ENCODE measurements around the gene ZNF487.
A peak's percentile ranks its signal among the peaks of the same experiment; 100 is the strongest.
"Not testable (repeated sequence)": the region's sequence is repeated elsewhere in the genome, so short reads cannot be mapped to it uniquely, and the experiment has no call there.

ZNF487 gene

DNA sequence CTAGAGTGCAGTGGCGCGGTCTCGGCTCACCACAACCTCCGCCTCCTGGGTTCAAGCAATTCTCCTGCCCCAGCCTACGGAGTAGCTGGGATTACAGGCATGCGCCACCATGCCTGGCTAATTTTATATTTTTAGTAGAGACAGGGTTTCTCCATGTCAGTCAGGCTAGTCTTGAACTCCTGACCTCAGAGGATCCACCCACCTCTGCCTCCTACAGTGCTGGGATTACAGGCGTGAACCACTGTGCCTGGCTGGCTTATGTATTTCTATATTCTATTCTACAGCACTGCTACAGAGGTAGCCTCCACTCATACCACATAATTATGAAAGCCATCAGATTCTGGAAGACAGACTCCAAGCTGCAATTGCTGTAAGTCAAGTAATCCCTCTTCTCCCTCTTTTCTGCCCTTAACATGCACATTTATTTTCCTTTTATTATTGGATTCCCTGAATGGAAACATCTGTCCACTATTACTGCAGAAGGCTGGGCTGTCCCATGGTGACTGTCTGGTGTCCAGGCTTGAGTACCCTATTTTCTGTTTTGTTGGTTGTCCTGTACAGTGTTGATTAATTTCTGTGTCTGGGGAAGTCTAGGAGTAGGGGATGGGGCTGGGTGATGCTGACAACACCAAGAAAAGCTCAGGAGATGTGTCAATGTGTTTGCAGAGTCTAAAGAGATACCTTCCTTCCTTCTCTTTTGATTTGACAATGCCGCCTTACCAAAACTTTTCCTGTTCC, 5.8 kb upstream of the ZNF487 start:
- no peaks in the 10 kb centered on the region for H3K9me3 ChIP-seq (ENCODE audit: control insufficient read depth in 5 of 5, low read length in 5 of 5)
- no peak overlapping the region for H3K4me3 ChIP-seq (ENCODE audit: low read depth in 1 of 5, low read length in 5 of 5)
- H3K9ac ChIP-seq (ENCODE audit: low read length in 5 of 5) = no peak overlapping the region
- no peaks in the 10 kb centered on the region for H3K27me3 ChIP-seq (ENCODE audit: control insufficient read depth in 5 of 5, insufficient read depth in 4 of 5, low read length in 5 of 5)
- H3K36me3 ChIP-seq (ENCODE audit: control insufficient read depth in 5 of 5, insufficient read depth in 5 of 5, low read length in 5 of 5) = no peaks in the 10 kb centered on the region
- H3K27ac ChIP-seq (ENCODE audit: low read depth, low read length) = no peak overlapping the region
- peaks cover 0 to 4% (median 1%) of the 10 kb centered on the region in 5 donors for H3K4me1 ChIP-seq (ENCODE audit: control insufficient read depth in 5 of 5, insufficient read depth in 5 of 5, low read length in 5 of 5)

- H3K4me3 ChIP-seq (ENCODE audit: low read depth in 1 of 5, low read length in 5 of 5) = peak overlapping the region; percentile 86 to 99 (median 92)
- peak overlapping the region; percentile 92 for H3K27ac ChIP-seq (ENCODE audit: low read depth, low read length)
- no peaks in the 10 kb centered on the region for H3K27me3 ChIP-seq (ENCODE audit: control insufficient read depth in 5 of 5, insufficient read depth in 4 of 5, low read length in 5 of 5)
- H3K36me3 ChIP-seq (ENCODE audit: control insufficient read depth in 5 of 5, insufficient read depth in 5 of 5, low read length in 5 of 5) = no peaks in the 10 kb centered on the region
- peaks cover 0 to 16% (median 13%) of the 10 kb centered on the region in 5 donors for H3K4me1 ChIP-seq (ENCODE audit: control insufficient read depth in 5 of 5, insufficient read depth in 5 of 5, low read length in 5 of 5)
- peak overlapping the region in 4 of 5 donors; percentile 68 to 96 (median 90) for H3K9ac ChIP-seq (ENCODE audit: low read length in 5 of 5)
- no peaks in the 10 kb centered on the region for H3K9me3 ChIP-seq (ENCODE audit: control insufficient read depth in 5 of 5, low read length in 5 of 5)
These were observed 395 bp downstream of the ZNF487 start for GRCh38 chr10:43437141-43437870.

DNA sequence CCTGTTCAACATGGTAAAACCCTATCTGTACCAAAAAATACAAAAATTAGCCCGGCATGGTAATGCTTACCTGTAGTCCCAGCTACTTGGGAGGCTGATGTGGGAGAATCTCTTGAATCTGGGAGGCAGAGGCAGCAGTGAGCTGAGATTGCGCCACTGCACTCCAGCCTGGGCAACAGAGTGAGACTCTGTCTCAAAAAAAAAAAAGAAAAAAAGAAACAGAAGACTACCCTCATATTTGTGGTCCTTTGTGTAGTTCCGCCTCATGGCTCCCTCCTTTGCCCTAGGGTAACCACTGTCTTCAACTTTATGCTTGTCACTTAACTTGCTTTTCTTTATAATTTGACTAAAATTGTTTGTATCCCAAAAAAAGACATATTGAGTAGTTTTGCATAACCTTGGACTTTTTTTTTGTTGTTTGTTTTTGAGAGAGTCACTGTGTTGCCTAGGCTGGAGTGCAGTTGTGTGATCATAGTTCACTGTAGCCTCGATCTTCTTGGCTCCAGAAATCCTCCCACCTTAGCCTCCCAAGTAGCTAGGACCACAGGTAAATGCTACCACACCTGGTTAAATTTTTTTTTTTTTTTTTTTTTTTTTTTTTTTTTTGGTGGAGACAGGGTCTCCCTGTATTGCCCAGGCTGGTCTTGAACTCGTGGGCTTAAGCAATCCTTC, 3.7 kb downstream of the ZNF487 start:
- Histone ChIP-seq H3K27me3 (ENCODE audit: control insufficient read depth in 5 of 5, insufficient read depth in 4 of 5, low read length in 5 of 5) (no peaks in the 10 kb centered on the region), H3K4me3 (ENCODE audit: low read depth in 1 of 5, low read length in 5 of 5) (no peak overlapping the region), H3K27ac (ENCODE audit: low read depth, low read length) (no peak overlapping the region), H3K9ac (ENCODE audit: low read length in 5 of 5) (no peak overlapping the region), H3K4me1 (ENCODE audit: control insufficient read depth in 5 of 5, insufficient read depth in 5 of 5, low read length in 5 of 5) (peaks cover 0 to 15% (median 11%) of the 10 kb centered on the region in 5 donors), H3K9me3 (ENCODE audit: control insufficient read depth in 5 of 5, low read length in 5 of 5) (no peaks in the 10 kb centered on the region), H3K36me3 (ENCODE audit: control insufficient read depth in 5 of 5, insufficient read depth in 5 of 5, low read length in 5 of 5) (no peaks in the 10 kb centered on the region)

- no peak overlapping the region for H3K9ac ChIP-seq (ENCODE audit: low read length in 5 of 5)
- H3K4me1 ChIP-seq (ENCODE audit: control insufficient read depth in 5 of 5, insufficient read depth in 5 of 5, low read length in 5 of 5) = no peaks in the 10 kb centered on the region
- H3K36me3 ChIP-seq (ENCODE audit: control insufficient read depth in 5 of 5, insufficient read depth in 5 of 5, low read length in 5 of 5) = no peaks in the 10 kb centered on the region
- H3K9me3 ChIP-seq (ENCODE audit: control insufficient read depth in 5 of 5, low read length in 5 of 5) = no peaks in the 10 kb centered on the region
- no peaks in the 10 kb centered on the region for H3K27me3 ChIP-seq (ENCODE audit: control insufficient read depth in 5 of 5, insufficient read depth in 4 of 5, low read length in 5 of 5)
- H3K27ac ChIP-seq (ENCODE audit: low read depth, low read length) = no peak overlapping the region
- no peak overlapping the region for H3K4me3 ChIP-seq (ENCODE audit: low read depth in 1 of 5, low read length in 5 of 5)
These were observed 7.4 kb downstream of the ZNF487 start for GRCh38 chr10:43444323-43444722.

- Histone ChIP-seq H3K4me3 (ENCODE audit: low read depth in 1 of 5, low read length in 5 of 5) (no peak overlapping the region), H3K27me3 (ENCODE audit: control insufficient read depth in 5 of 5, insufficient read depth in 4 of 5, low read length in 5 of 5) (no peaks in the 10 kb centered on the region), H3K36me3 (ENCODE audit: control insufficient read depth in 5 of 5, insufficient read depth in 5 of 5, low read length in 5 of 5) (no peaks in the 10 kb centered on the region), H3K4me1 (ENCODE audit: control insufficient read depth in 5 of 5, insufficient read depth in 5 of 5, low read length in 5 of 5) (no peaks in the 10 kb centered on the region), H3K9me3 (ENCODE audit: control insufficient read depth in 5 of 5, low read length in 5 of 5) (no peaks in the 10 kb centered on the region), H3K9ac (ENCODE audit: low read length in 5 of 5) (no peak overlapping the region), H3K27ac (ENCODE audit: low read depth, low read length) (no peak overlapping the region)
These were observed 8.1 kb downstream of the ZNF487 start for GRCh38 chr10:43444897-43445466.

DNA sequence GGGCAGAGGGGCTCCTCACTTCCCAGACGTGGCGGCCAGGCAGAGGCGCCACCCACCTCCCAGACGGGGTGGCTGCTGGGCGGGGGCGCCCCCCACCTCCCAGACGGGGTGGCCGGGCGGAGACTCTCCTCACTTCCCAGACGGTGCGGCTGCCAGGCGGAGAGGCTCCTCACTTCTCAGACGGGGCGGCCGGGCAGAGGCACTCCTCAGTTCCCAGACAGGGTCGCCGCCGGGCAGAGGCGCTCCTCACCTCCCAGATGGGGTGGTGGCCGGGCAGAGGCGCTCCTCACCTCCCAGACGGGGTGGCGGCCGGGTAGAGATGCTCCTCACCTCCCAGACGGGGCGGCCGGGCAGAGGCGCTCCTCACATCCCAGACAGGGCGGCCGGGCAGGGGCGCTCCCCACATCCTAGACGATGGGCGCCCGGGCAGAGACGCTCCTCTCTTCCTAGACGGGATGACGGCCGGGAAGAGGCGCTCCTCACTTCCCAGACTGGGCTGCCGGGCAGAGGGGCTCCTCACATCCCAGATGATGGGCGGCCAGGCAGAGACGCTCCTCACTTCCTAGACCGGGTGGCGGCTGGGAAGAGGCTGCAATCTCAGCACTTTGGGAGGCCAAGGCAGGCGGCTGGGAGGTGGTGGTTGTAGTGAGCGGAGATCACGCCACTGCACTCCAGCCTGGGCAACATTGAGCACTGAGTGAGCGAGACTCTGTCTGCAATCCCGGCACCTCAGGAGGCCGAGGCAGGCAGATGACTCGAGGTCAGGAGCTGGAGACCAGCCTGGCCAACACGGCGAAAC, 9.5 kb downstream of the ZNF487 start:
- not testable (repeated sequence) for H3K36me3 ChIP-seq (ENCODE audit: control insufficient read depth in 5 of 5, insufficient read depth in 5 of 5, low read length in 5 of 5); H3K9me3 ChIP-seq (ENCODE audit: control insufficient read depth in 5 of 5, low read length in 5 of 5); H3K27me3 ChIP-seq (ENCODE audit: control insufficient read depth in 5 of 5, insufficient read depth in 4 of 5, low read length in 5 of 5); H3K4me3 ChIP-seq (ENCODE audit: low read depth in 1 of 5, low read length in 5 of 5); H3K27ac ChIP-seq (ENCODE audit: low read depth, low read length); H3K4me1 ChIP-seq (ENCODE audit: control insufficient read depth in 5 of 5, insufficient read depth in 5 of 5, low read length in 5 of 5); H3K9ac ChIP-seq (ENCODE audit: low read length in 5 of 5)

- no peak overlapping the region for H3K4me3 ChIP-seq (ENCODE audit: low read depth in 1 of 5, low read length in 5 of 5)
- H3K9me3 ChIP-seq (ENCODE audit: control insufficient read depth in 5 of 5, low read length in 5 of 5) = no peaks in the 10 kb centered on the region
- H3K36me3 ChIP-seq (ENCODE audit: control insufficient read depth in 5 of 5, insufficient read depth in 5 of 5, low read length in 5 of 5) = no peaks in the 10 kb centered on the region
- no peaks in the 10 kb centered on the region for H3K27me3 ChIP-seq (ENCODE audit: control insufficient read depth in 5 of 5, insufficient read depth in 4 of 5, low read length in 5 of 5)
- H3K4me1 ChIP-seq (ENCODE audit: control insufficient read depth in 5 of 5, insufficient read depth in 5 of 5, low read length in 5 of 5) = peaks cover 0 to 8% (median 3%) of the 10 kb centered on the region in 5 donors
- H3K9ac ChIP-seq (ENCODE audit: low read length in 5 of 5) = no peak overlapping the region
- no peak overlapping the region for H3K27ac ChIP-seq (ENCODE audit: low read depth, low read length)
These were observed 11.8 kb downstream of the ZNF487 start for GRCh38 chr10:43448742-43449141.

- H3K4me3 ChIP-seq (ENCODE audit: low read depth in 1 of 5, low read length in 5 of 5) = no peak overlapping the region
- H3K36me3 ChIP-seq (ENCODE audit: control insufficient read depth in 5 of 5, insufficient read depth in 5 of 5, low read length in 5 of 5) = no peaks in the 10 kb centered on the region
- H3K9ac ChIP-seq (ENCODE audit: low read length in 5 of 5) = no peak overlapping the region
- H3K27me3 ChIP-seq (ENCODE audit: control insufficient read depth in 5 of 5, insufficient read depth in 4 of 5, low read length in 5 of 5) = no peaks in the 10 kb centered on the region
- no peak overlapping the region for H3K27ac ChIP-seq (ENCODE audit: low read depth, low read length)
- peaks cover 0 to 28% (median 21%) of the 10 kb centered on the region in 5 donors for H3K4me1 ChIP-seq (ENCODE audit: control insufficient read depth in 5 of 5, insufficient read depth in 5 of 5, low read length in 5 of 5)
- no peaks in the 10 kb centered on the region for H3K9me3 ChIP-seq (ENCODE audit: control insufficient read depth in 5 of 5, low read length in 5 of 5)
These were observed 15.5 kb downstream of the ZNF487 start for GRCh38 chr10:43452356-43452914.

GRCh38 chr10:43453266-43453831, 16.4 kb downstream of the ZNF487 start:
- no peak overlapping the region for H3K27ac ChIP-seq (ENCODE audit: low read depth, low read length)
- no peaks in the 10 kb centered on the region for H3K9me3 ChIP-seq (ENCODE audit: control insufficient read depth in 5 of 5, low read length in 5 of 5)
- no peaks in the 10 kb centered on the region for H3K36me3 ChIP-seq (ENCODE audit: control insufficient read depth in 5 of 5, insufficient read depth in 5 of 5, low read length in 5 of 5)
- no peak overlapping the region for H3K4me3 ChIP-seq (ENCODE audit: low read depth in 1 of 5, low read length in 5 of 5)
- no peak overlapping the region for H3K9ac ChIP-seq (ENCODE audit: low read length in 5 of 5)
- no peaks in the 10 kb centered on the region for H3K27me3 ChIP-seq (ENCODE audit: control insufficient read depth in 5 of 5, insufficient read depth in 4 of 5, low read length in 5 of 5)
- H3K4me1 ChIP-seq (ENCODE audit: control insufficient read depth in 5 of 5, insufficient read depth in 5 of 5, low read length in 5 of 5) = peaks cover 0 to 28% (median 21%) of the 10 kb centered on the region in 5 donors
